B cell (primary cell): ENCODE data around the gene MST1. TPM values are rescaled to one million over a fixed set of nuclear protein-coding genes. Genes with fewer than 3 reads are reported as not detected.

ENCODE experiments used
- ATAC-seq: fragments of 200-7000 bp; cut with Tn5 transposase; one replicate; pipeline ENCODE4 v1.10.0; 2021; ENCODE audit warnings: low read depth, mild to moderate bottlenecking, moderate number of reproducible peaks, moderate library complexity
- CTCF ChIA-PET: fragments of 350-600 bp; sonication (Branson Sonifier 250); formaldehyde crosslinking; loops from one replicate; lab custom pipeline; 2021; ENCODE audit warnings: antibody characterized with exemption, inconsistent platforms; lab: Charles Lee
- POLR2A ChIA-PET: fragments of 350-600 bp; sonication (Branson Sonifier 250); formaldehyde crosslinking; loops from one replicate; lab custom pipeline; 2021; ENCODE audit warnings: antibody characterized with exemption; lab: Charles Lee
- DNase-seq: peaks from one replicate; pipeline ENCODE4 v3.0.0; 2013
- H2AFZ ChIP-seq: 2 replicates; pipeline ENCODE4 v1.6.1; 2012; ENCODE audit warnings: mild to moderate bottlenecking, low read depth, low read length; ENCODE audit not compliant: insufficient read depth, poor library complexity, severe bottlenecking
- H3K27ac ChIP-seq, 2 donors: 1 replicate in 1 of 2; 2 replicates in 1 of 2; pipeline ENCODE4 v1.5.1; 2012 to 2013; ENCODE audit warnings: low read length in 2 of 2, mild to moderate bottlenecking in 2 of 2, moderate library complexity in 1 of 2
- H3K27me3 ChIP-seq, 4 experiments: fragments of 200-600 bp in 1 of 4; sonication (generic) in 1 of 4; replicated peaks in 1 of 4; 1 replicate in 2 of 4; 2 replicates in 2 of 4; pipeline versions ENCODE4 v1.6.1 to v1.7.0; 2013 to 2016; ENCODE audit warnings: low read length in 3 of 4, mild to moderate bottlenecking in 2 of 4, mixed read lengths in 1 of 4, moderate library complexity in 1 of 4; ENCODE audit not compliant: insufficient read depth in 4 of 4, control insufficient read depth in 3 of 4; ENCODE audit errors: control extremely low read depth in 1 of 4
- H3K36me3 ChIP-seq, 2 experiments: replicated peaks in 1 of 2; 1 replicate in 1 of 2; 2 replicates in 1 of 2; pipeline versions ENCODE4 v1.6.1 to v1.7.1; 2013; ENCODE audit warnings: low read length in 1 of 2; ENCODE audit not compliant: insufficient read depth in 2 of 2, control insufficient read depth in 1 of 2; ENCODE audit errors: control extremely low read depth in 1 of 2, extremely low read depth in 1 of 2
- H3K4me1 ChIP-seq, 2 donors: fragments of 200-600 bp in 1 of 2; sonication (generic) in 1 of 2; 1 replicate in 1 of 2; 2 replicates in 1 of 2; pipeline versions ENCODE4 v1.5.1 to v1.6.1; 2013 to 2017; ENCODE audit warnings: low read length in 2 of 2; ENCODE audit not compliant: control insufficient read depth in 2 of 2, insufficient read depth in 2 of 2
- H3K4me2 ChIP-seq: replicated peaks from 2 replicates; pipeline ENCODE3; 2012; ENCODE audit warnings: mild to moderate bottlenecking, low read depth, low read length; ENCODE audit not compliant: poor library complexity, severe bottlenecking
- H3K4me3 ChIP-seq, 5 experiments: fragments of 200-600 bp in 1 of 5; sonication (generic) in 1 of 5; 1 replicate in 3 of 5; 2 replicates in 2 of 5; pipeline versions ENCODE4 v1.5.1 to v1.7.0; 2011 to 2016; ENCODE audit warnings: low read length in 4 of 5, mild to moderate bottlenecking in 4 of 5, low read depth in 2 of 5, control low read depth in 1 of 5, moderate library complexity in 1 of 5; ENCODE audit not compliant: insufficient read depth in 1 of 5; ENCODE audit errors: control extremely low read depth in 1 of 5, extremely low read depth in 1 of 5
- H3K79me2 ChIP-seq: fragments of 200-600 bp; sonication (generic); one replicate; pipeline ENCODE4 v1.6.0; 2016; ENCODE audit warnings: low read length; ENCODE audit not compliant: control insufficient read depth, insufficient read depth
- H3K9ac ChIP-seq: fragments of 200-600 bp; sonication (generic); 2 replicates; pipeline ENCODE4 v1.6.1; 2017; ENCODE audit warnings: mild to moderate bottlenecking, low read length, moderate library complexity
- H3K9me3 ChIP-seq, 3 donors: one replicate each; pipeline versions ENCODE4 v1.6.1 to v1.7.1; 2013; ENCODE audit warnings: low read length in 2 of 3; ENCODE audit not compliant: control insufficient read depth in 2 of 3, insufficient read depth in 1 of 3; ENCODE audit errors: control extremely low read depth in 1 of 3
- H4K20me1 ChIP-seq: 2 replicates; pipeline ENCODE4 v1.6.0; 2012; ENCODE audit warnings: mild to moderate bottlenecking, low read length; ENCODE audit not compliant: insufficient read depth, control insufficient read depth, poor library complexity, severe bottlenecking
- H3K27ac Mint-ChIP-seq: one replicate; pipeline ENCODE4 v1.8.0; 2021; ENCODE audit warnings: mixed read lengths
- H3K27me3 Mint-ChIP-seq: one replicate; pipeline ENCODE4 v1.8.0; 2021; ENCODE audit warnings: mixed read lengths
- H3K4me1 Mint-ChIP-seq: one replicate; pipeline ENCODE4 v1.8.0; 2021; ENCODE audit warnings: mixed read lengths
- H3K4me3 Mint-ChIP-seq: one replicate; pipeline ENCODE4 v1.8.0; 2021; ENCODE audit warnings: mixed read lengths
- H3K9me3 Mint-ChIP-seq: one replicate; pipeline ENCODE4 v1.8.0; 2022; ENCODE audit warnings: mixed read lengths; ENCODE audit not compliant: insufficient read depth
- EZH2 ChIP-seq: IDR thresholded peaks from 2 replicates; pipeline ENCODE4 v1.6.1; 2012; ENCODE audit warnings: borderline replicate concordance, low read depth, mild to moderate bottlenecking, moderate library complexity, low read length; ENCODE audit not compliant: insufficient read depth, poor library complexity, severe bottlenecking
- WGBS: methylation state at CpG from one replicate; pipeline ENCODE4 v1.1.5; 2013; ENCODE audit warnings: missing lambda C conversion rate; ENCODE audit not compliant: insufficient coverage; 5-methylcytosine and 5-hydroxymethylcytosine counted together
- intact Hi-C: fragments of 100-400 bp; cut with micrococcal nuclease; formaldehyde crosslinking; loops from one replicate; pipeline ENCODE4 v1.10.0; 2022
- polyA plus RNA-seq: library from polyadenylated mRNA; depleted of rRNA; stranded (reverse); fragments of >200 nt; gene quantifications from 2 replicates; pipeline ENCODE4 v1.2.3, GENCODE V29; 2012
- total RNA-seq, 2 donors: library from RNA; stranded (reverse); fragments of 120-200 nt in 1 of 2; gene quantifications; 1 replicate in 1 of 2; 2 replicates in 1 of 2; pipeline versions ENCODE4 v1.2.3 to v1.2.4, GENCODE V29; 2013 to 2022
- TF ChIP-seq, protein P1 (sequence below): fragments of 200-600 bp; IDR thresholded peaks from one replicate; pipeline ENCODE4 v1.8.0; 2022; ENCODE audit warnings: antibody characterized with exemption, mild to moderate bottlenecking

MST1 gene
- total and polyA plus RNA-seq, 2 donors (not counting 1 experiment from before 2014, with no cell fraction given), result 14.5 to 26.4 TPM

GRCh38 chr3:49668414-49668797, 20.9 kb downstream of the MST1 start:
- H3K9me3 Mint-ChIP-seq, result no peaks in the 10 kb centered on the region
- H3K9me3 ChIP-seq, result peaks cover 0 to 5% (median 0%) of the 10 kb centered on the region in 3 donors
- H3K36me3 ChIP-seq, result no peaks in the 10 kb centered on the region
- H4K20me1 ChIP-seq, result no peaks in the 10 kb centered on the region
- H3K9ac ChIP-seq, result no peak overlapping the region
- no peak overlapping the region for H3K27ac Mint-ChIP-seq
- ChIA-PET CTCF (no interaction called here), POLR2A (no interaction called here)
- 66% methylated on average over 5 of the region's 5 CpGs for WGBS
- peaks cover 10% of the 10 kb centered on the region for H3K4me1 Mint-ChIP-seq
- H3K79me2 ChIP-seq, result peaks cover 4% of the 10 kb centered on the region
- TF ChIP-seq, protein P1, sequence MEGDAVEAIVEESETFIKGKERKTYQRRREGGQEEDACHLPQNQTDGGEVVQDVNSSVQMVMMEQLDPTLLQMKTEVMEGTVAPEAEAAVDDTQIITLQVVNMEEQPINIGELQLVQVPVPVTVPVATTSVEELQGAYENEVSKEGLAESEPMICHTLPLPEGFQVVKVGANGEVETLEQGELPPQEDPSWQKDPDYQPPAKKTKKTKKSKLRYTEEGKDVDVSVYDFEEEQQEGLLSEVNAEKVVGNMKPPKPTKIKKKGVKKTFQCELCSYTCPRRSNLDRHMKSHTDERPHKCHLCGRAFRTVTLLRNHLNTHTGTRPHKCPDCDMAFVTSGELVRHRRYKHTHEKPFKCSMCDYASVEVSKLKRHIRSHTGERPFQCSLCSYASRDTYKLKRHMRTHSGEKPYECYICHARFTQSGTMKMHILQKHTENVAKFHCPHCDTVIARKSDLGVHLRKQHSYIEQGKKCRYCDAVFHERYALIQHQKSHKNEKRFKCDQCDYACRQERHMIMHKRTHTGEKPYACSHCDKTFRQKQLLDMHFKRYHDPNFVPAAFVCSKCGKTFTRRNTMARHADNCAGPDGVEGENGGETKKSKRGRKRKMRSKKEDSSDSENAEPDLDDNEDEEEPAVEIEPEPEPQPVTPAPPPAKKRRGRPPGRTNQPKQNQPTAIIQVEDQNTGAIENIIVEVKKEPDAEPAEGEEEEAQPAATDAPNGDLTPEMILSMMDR, result no peak
- TF ChIP-seq EZH2, result no peak
- H3K27me3 Mint-ChIP-seq, result peaks cover 3% of the 10 kb centered on the region
- no peak overlapping the region for H2AFZ ChIP-seq
- ATAC-seq (no peak), DNase-seq (no peak)
- no peak overlapping the region for H3K4me3 ChIP-seq
- H3K27me3 ChIP-seq, result no peaks in the 10 kb centered on the region
- H3K4me2 ChIP-seq, result no peak overlapping the region
- H3K27ac ChIP-seq, result no peak overlapping the region
- peaks cover 4 to 5% of the 10 kb centered on the region in 2 donors for H3K4me1 ChIP-seq
- no peak overlapping the region for H3K4me3 Mint-ChIP-seq
- intact Hi-C loops, result no loop called here

- Histone ChIP-seq H3K4me3 (no peak overlapping the region), H3K4me2 (no peak overlapping the region), H3K9me3 (no peaks in the 10 kb centered on the region), H3K36me3 (no peaks in the 10 kb centered on the region), H2AFZ (no peak overlapping the region), H3K79me2 (no peaks in the 10 kb centered on the region), H3K27ac (no peak overlapping the region), H3K4me1 (no peaks in the 10 kb centered on the region), H3K27me3 (no peaks in the 10 kb centered on the region), H3K9ac (no peak overlapping the region), H4K20me1 (no peaks in the 10 kb centered on the region)
- H3K27ac Mint-ChIP-seq, result no peak overlapping the region
- no peak for DNase-seq
- POLR2A ChIA-PET, result no interaction called here
- no peaks in the 10 kb centered on the region for H3K9me3 Mint-ChIP-seq
- ATAC-seq, result no peak
- H3K4me1 Mint-ChIP-seq, result peaks cover 6% of the 10 kb centered on the region
- TF ChIP-seq, protein P1, result no peak
- no peak for TF ChIP-seq EZH2
- intact Hi-C loops, result no loop called here
- 87% methylated on average over 23 of the region's 25 CpGs for WGBS
- H3K4me3 Mint-ChIP-seq, result no peak overlapping the region
- peaks cover 3% of the 10 kb centered on the region for H3K27me3 Mint-ChIP-seq
- CTCF ChIA-PET, result no interaction called here
These were observed 21.4 kb downstream of the MST1 start for GRCh38 chr3:49667701-49668413.
